ENCODE results near the gene GJC2. TPM values are rescaled to one million over a fixed set of nuclear protein-coding genes. Genes with fewer than 3 reads are reported as not detected.

GJC2 gene
- total RNA-seq, 1 experiment from 2014 or later: 1.5 TPM

GRCh38 chr1:228156941-228157728, 7.4 kb downstream of the GJC2 start:
- POLR2A ChIA-PET: no interaction called here
- CTCF ChIA-PET: interaction anchor here (0.7 kb wide), 1 partner anchor 8 kb away, joined by 4 read pairs; the partner anchor contains the start of gene IBA57
- no peak overlapping the region for H3K4me3 ChIP-seq (ENCODE audit: low read depth, low read length)
- H3K9me3 ChIP-seq: no peaks in the 10 kb centered on the region
- BruUV-seq (replicated peaks): no TSS peak
- H3K36me3 Mint-ChIP-seq (ENCODE audit: insufficient read depth, unreplicated experiment): peaks cover 11% of the 10 kb centered on the region
- no peaks in the 10 kb centered on the region for H3K4me1 ChIP-seq
- no peaks in the 10 kb centered on the region for H3K27me3 Mint-ChIP-seq (ENCODE audit: insufficient read depth, unreplicated experiment)
- no peaks in the 10 kb centered on the region for H3K27me3 ChIP-seq (replicated peaks; ENCODE audit: control insufficient read depth, insufficient read depth, low read length)
- H3K27ac Mint-ChIP-seq (ENCODE audit: unreplicated experiment): no peak overlapping the region
- no peaks in the 10 kb centered on the region for H3K4me1 Mint-ChIP-seq (ENCODE audit: low read depth, unreplicated experiment)
- H3K36me3 ChIP-seq (ENCODE audit: control insufficient read depth, insufficient read depth, low read length): no peaks in the 10 kb centered on the region
- no peaks in the 10 kb centered on the region for H3K9me3 Mint-ChIP-seq (ENCODE audit: unreplicated experiment)
- DNase-seq: no peak
- intact Hi-C loops (cut with micrococcal nuclease; ENCODE audit: unreplicated experiment): no loop called here
- no peak overlapping the region for H3K4me3 Mint-ChIP-seq (ENCODE audit: unreplicated experiment)
- TF ChIP-seq CTCF (IDR thresholded peaks at IDR 0.05; ENCODE audit: insufficient read depth in 1 of 2, low read depth in 1 of 2, low read length in 1 of 2, severe bottlenecking in 1 of 2, unreplicated experiment in 1 of 2): no peak

GRCh38 chr1:228157729-228158126, 8.0 kb downstream of the GJC2 start:
- intact Hi-C loops (cut with micrococcal nuclease; ENCODE audit: unreplicated experiment): no loop called here
- H3K36me3 Mint-ChIP-seq (ENCODE audit: insufficient read depth, unreplicated experiment): peaks cover 8% of the 10 kb centered on the region
- no peaks in the 10 kb centered on the region for H3K9me3 Mint-ChIP-seq (ENCODE audit: unreplicated experiment)
- BruUV-seq (replicated peaks): no TSS peak
- H3K4me3 Mint-ChIP-seq (ENCODE audit: unreplicated experiment): no peak overlapping the region
- ChIA-PET CTCF (no interaction called here), POLR2A (no interaction called here)
- no peaks in the 10 kb centered on the region for H3K27me3 Mint-ChIP-seq (ENCODE audit: insufficient read depth, unreplicated experiment)
- no peaks in the 10 kb centered on the region for H3K4me1 Mint-ChIP-seq (ENCODE audit: low read depth, unreplicated experiment)
- H3K4me3 ChIP-seq (ENCODE audit: low read depth, low read length): no peak overlapping the region
- no peaks in the 10 kb centered on the region for H3K36me3 ChIP-seq (ENCODE audit: control insufficient read depth, insufficient read depth, low read length)
- no peak for DNase-seq
- peaks cover 5% of the 10 kb centered on the region; the same call in 1 of the 2 replicates for H3K4me1 ChIP-seq
- H3K27me3 ChIP-seq (replicated peaks; ENCODE audit: control insufficient read depth, insufficient read depth, low read length): no peaks in the 10 kb centered on the region
- TF ChIP-seq CTCF (IDR thresholded peaks at IDR 0.05; ENCODE audit: insufficient read depth in 1 of 2, low read depth in 1 of 2, low read length in 1 of 2, severe bottlenecking in 1 of 2, unreplicated experiment in 1 of 2): no peak
- no peak overlapping the region for H3K27ac Mint-ChIP-seq (ENCODE audit: unreplicated experiment)
- no peaks in the 10 kb centered on the region for H3K9me3 ChIP-seq

GRCh38 chr1:228158151-228159007, 8.6 kb downstream of the GJC2 start:
- no peak overlapping the region for H3K27ac Mint-ChIP-seq (ENCODE audit: unreplicated experiment)
- peaks cover 5% of the 10 kb centered on the region for H3K36me3 Mint-ChIP-seq (ENCODE audit: insufficient read depth, unreplicated experiment)
- ChIA-PET CTCF (no interaction called here), POLR2A (no interaction called here)
- no peaks in the 10 kb centered on the region for H3K27me3 ChIP-seq (replicated peaks; ENCODE audit: control insufficient read depth, insufficient read depth, low read length)
- peaks cover 11% of the 10 kb centered on the region for H3K4me1 ChIP-seq
- no peak for TF ChIP-seq CTCF (IDR thresholded peaks at IDR 0.05; ENCODE audit: insufficient read depth in 1 of 2, low read depth in 1 of 2, low read length in 1 of 2, severe bottlenecking in 1 of 2, unreplicated experiment in 1 of 2)
- no peaks in the 10 kb centered on the region for H3K4me1 Mint-ChIP-seq (ENCODE audit: low read depth, unreplicated experiment)
- no peaks in the 10 kb centered on the region for H3K9me3 Mint-ChIP-seq (ENCODE audit: unreplicated experiment)
- H3K9me3 ChIP-seq: no peaks in the 10 kb centered on the region
- no peak overlapping the region for H3K4me3 Mint-ChIP-seq (ENCODE audit: unreplicated experiment)
- no TSS peak for BruUV-seq (replicated peaks)
- H3K4me3 ChIP-seq (ENCODE audit: low read depth, low read length): no peak overlapping the region
- intact Hi-C loops (cut with micrococcal nuclease; ENCODE audit: unreplicated experiment): no loop called here
- no peaks in the 10 kb centered on the region for H3K27me3 Mint-ChIP-seq (ENCODE audit: insufficient read depth, unreplicated experiment)
- DNase-seq: no peak
- H3K36me3 ChIP-seq (ENCODE audit: control insufficient read depth, insufficient read depth, low read length): no peaks in the 10 kb centered on the region

Data from Caco-2 (cell line).